Activated naive CD8-positive, alpha-beta T cell treated with anti-CD3 and anti-CD28 coated beads, Interleukin-2, amount 50 U/mL, for 24 hours (primary cell): Measurements from ENCODE around the gene NSD2.

Source experiments
- ATAC-seq: fragments of 150-1000 bp; cut with Tn5 transposase; one replicate; pipeline ENCODE4 v1.10.0; 2021
- DNase-seq: peaks from one replicate; pipeline ENCODE4 v3.0.0; 2021
- H3K27ac Mint-ChIP-seq: one replicate; pipeline ENCODE4 v1.8.0; 2021; ENCODE audit warnings: mild to moderate bottlenecking, mixed read lengths
- H3K27me3 Mint-ChIP-seq: one replicate; pipeline ENCODE4 v1.8.0; 2021; ENCODE audit warnings: mixed read lengths
- H3K36me3 Mint-ChIP-seq: one replicate; pipeline ENCODE4 v1.8.0; 2021; ENCODE audit warnings: low read depth, mixed read lengths
- H3K4me1 Mint-ChIP-seq: one replicate; pipeline ENCODE4 v1.8.0; 2021; ENCODE audit warnings: mixed read lengths
- H3K4me3 Mint-ChIP-seq: one replicate; pipeline ENCODE4 v1.8.0; 2021; ENCODE audit warnings: mild to moderate bottlenecking, moderate library complexity, mixed read lengths
- H3K9me3 Mint-ChIP-seq: one replicate; pipeline ENCODE4 v1.8.0; 2021; ENCODE audit warnings: mixed read lengths

Gene NSD2

DNA sequence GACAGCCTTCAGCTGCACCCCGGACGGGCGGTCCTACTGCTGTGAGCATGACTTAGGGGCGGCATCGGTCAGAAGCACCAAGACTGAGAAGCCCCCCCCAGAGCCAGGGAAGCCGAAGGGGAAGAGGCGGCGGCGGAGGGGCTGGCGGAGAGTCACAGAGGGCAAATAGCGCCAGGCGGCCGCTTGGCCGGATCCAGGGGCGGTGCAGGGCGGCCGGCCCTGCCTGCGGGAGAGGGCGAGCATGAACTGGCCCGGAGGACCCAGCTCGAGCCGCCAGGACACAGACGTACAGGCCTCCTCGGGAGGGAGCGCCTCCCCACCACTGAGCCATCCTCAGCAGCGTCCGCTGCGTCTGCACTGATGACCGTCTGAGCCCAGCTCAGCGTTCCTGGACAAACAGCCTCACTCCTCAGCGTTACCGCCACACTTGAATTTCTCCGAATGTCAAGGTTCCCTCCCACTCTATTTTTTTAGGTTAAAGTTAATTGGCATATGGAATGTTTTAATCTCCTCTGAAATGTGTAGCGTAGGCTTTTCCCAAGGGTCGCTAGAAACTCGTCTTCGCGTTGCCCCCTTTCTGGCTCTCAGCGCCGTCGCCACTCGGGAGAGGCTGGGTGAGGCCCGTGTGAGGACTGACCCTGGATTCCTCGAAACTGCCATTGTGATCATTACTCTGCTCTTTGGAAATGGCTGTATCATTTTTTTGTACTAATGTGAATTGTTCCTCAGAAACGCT is 107.7 kb downstream of the NSD2 start:
- Mint-ChIP-seq H3K9me3 (no peaks in the 10 kb centered on the region), H3K4me1 (no peaks in the 10 kb centered on the region), H3K4me3 (no peak overlapping the region), H3K27ac (peak overlapping the region; percentile 56), H3K27me3 (no peaks in the 10 kb centered on the region), H3K36me3 (peaks cover 54% of the 10 kb centered on the region)
- no peak for ATAC-seq
- DNase-seq: no peak

DNA sequence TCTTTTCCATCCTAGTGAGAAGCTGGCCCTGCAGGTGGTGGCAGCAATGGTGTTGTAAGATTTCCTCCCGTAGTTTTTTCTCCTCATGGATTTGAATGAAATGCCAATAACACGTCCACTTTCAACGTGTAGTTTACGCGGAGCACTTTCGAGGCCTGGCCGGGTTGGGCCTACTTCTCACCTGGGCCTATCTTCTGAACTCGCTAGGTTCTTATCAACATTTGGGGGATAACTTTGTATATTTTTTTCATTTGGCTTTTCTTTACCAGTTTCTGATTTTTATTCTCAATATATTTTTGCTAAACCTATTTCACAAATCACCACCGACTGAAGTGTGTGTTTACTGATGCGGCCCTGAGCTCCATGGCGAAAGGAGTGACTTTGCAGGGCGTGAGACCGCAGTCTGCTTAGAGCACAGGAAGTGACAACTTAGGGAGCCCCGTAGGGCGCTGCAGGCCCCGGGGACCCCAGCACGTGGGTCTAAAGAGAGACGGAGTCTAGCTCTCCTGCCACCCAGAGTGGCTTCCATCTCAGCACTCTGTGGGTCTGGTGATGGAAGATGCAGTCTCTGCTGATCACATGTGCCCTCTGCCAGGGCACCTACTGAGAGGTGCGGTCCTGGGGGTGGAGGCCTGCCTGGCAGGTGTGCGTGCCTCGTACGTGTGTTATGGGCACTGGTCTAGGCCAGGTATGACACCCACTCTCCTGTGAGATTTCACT is 108.4 kb downstream of the NSD2 start:
- H3K9me3 Mint-ChIP-seq: no peaks in the 10 kb centered on the region
- H3K4me1 Mint-ChIP-seq: peaks cover 3% of the 10 kb centered on the region
- DNase-seq: no peak
- no peaks in the 10 kb centered on the region for H3K27me3 Mint-ChIP-seq
- peak overlapping the region; percentile 25 for H3K27ac Mint-ChIP-seq
- peaks cover 47% of the 10 kb centered on the region for H3K36me3 Mint-ChIP-seq
- ATAC-seq: no peak
- H3K4me3 Mint-ChIP-seq: peak overlapping the region; percentile 10

DNA sequence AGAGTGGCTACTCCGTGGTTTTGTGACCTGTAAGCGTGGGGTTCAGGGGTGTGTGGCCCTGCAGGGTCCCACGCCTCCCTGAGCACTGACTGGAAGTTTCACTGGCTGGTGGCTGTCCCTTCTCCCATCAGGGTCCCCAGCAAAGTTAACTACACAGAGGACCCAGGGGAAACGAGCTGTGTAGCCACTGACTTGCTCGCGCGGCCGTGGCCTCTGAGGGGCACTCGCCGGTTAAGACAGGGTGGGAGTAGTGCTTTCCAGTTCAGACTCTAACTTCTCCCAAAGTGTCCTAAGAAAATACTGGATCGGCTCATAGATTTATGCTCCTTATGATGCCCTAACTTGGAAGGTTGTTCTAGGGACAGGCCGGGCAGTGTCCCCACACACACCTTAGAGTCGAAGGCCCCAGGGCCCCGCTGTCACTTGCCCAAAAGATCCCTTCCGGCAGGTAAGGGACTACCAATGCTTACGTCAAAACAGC is 109.4 kb downstream of the NSD2 start:
- H3K4me3 Mint-ChIP-seq: no peak overlapping the region
- H3K36me3 Mint-ChIP-seq: peaks cover 43% of the 10 kb centered on the region
- H3K9me3 Mint-ChIP-seq: no peaks in the 10 kb centered on the region
- H3K27ac Mint-ChIP-seq: no peak overlapping the region
- H3K27me3 Mint-ChIP-seq: no peaks in the 10 kb centered on the region
- DNase-seq: no peak
- no peak for ATAC-seq
- peaks cover 3% of the 10 kb centered on the region for H3K4me1 Mint-ChIP-seq

DNA sequence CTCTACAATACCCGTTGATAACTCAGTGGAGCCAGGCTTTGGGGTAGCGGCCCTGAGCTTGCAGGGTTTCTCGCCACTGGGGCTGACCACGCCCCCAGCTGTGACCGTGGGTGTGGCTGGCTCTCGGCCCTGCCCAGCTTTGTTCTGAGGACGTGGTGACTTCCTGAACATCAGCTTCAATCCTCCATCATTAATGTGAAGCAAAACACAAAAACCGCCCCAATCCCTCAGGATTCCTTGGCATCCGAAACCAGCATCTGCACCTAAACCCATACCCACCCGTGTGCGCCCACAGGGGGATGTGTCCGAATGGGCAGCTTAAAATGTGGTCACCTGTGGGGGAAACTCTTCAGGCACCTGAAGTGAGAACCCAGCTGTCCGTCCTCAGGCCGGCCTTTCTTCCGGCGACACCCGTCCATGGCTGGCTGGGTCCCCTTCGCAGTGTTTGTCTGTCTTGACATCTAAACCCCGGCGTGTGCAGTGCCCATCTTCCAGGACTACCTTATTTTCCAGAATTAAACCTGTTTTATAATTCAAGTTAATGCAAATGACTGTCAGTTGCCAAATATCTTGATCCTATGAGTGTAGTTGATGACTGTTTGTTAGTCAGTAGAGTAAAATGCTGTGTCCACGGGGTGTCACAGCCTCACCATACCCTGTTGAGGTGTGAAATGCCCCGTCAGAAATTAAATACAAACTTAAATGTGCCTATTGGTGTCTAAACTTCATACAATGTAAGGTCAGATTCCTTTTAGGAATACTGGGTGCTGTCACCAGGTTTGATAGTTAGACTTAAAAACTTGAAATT is 110.3 kb downstream of the NSD2 start:
- no peak for DNase-seq
- Mint-ChIP-seq H3K36me3 (peaks cover 35% of the 10 kb centered on the region), H3K4me3 (no peak overlapping the region), H3K27me3 (no peaks in the 10 kb centered on the region), H3K9me3 (no peaks in the 10 kb centered on the region), H3K4me1 (peaks cover 3% of the 10 kb centered on the region), H3K27ac (peak overlapping the region; percentile 4)
- no peak for ATAC-seq

DNA sequence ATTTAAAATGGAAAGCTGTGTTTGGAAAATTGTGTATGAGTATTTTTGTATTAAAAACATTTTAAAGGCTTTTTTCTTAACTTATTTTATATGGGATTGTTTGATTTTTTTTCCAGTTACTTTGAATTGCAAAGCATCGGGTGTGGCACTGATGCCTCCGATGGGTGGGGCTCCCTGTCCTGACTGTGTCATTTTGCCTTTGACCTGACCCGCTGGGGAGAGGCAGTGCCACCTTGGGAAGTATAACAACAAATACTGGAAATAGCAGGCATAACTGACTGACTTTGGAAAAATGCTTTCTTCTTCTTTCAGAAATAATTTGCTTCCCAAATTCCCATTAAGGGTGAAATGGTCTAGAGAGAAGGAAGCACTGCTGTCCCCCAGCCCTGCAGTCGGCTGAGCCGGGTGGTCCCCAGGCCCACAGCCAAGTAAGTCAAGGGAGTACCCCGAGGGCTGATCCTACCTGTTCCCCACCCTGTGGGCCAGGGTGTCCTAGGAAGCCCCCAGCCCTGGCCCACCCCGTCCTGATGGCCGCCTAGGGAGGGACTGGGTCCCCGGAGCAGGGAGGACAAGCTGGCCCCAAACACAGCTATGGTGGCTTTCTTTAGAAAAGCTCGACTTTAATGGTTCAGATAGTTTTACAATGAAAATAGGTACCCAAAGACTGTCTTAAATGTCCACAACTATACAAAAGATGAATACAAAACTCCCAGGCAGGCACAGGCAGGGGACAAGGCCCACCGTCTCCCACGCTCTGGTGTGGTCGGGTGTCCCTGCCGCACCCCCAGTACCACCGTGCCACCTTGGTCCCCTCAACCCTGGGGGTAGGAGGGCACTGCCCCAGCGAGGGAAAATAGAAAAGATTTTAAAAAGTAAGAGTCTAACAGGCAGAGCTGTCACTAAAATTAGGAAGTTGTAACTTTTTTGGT is 111.2 kb downstream of the NSD2 start:
- DNase-seq (no peak), ATAC-seq (no peak)
- Mint-ChIP-seq H3K27me3 (no peaks in the 10 kb centered on the region), H3K4me1 (peaks cover 3% of the 10 kb centered on the region), H3K27ac (no peak overlapping the region), H3K36me3 (peaks cover 30% of the 10 kb centered on the region), H3K9me3 (no peaks in the 10 kb centered on the region), H3K4me3 (no peak overlapping the region)

DNA sequence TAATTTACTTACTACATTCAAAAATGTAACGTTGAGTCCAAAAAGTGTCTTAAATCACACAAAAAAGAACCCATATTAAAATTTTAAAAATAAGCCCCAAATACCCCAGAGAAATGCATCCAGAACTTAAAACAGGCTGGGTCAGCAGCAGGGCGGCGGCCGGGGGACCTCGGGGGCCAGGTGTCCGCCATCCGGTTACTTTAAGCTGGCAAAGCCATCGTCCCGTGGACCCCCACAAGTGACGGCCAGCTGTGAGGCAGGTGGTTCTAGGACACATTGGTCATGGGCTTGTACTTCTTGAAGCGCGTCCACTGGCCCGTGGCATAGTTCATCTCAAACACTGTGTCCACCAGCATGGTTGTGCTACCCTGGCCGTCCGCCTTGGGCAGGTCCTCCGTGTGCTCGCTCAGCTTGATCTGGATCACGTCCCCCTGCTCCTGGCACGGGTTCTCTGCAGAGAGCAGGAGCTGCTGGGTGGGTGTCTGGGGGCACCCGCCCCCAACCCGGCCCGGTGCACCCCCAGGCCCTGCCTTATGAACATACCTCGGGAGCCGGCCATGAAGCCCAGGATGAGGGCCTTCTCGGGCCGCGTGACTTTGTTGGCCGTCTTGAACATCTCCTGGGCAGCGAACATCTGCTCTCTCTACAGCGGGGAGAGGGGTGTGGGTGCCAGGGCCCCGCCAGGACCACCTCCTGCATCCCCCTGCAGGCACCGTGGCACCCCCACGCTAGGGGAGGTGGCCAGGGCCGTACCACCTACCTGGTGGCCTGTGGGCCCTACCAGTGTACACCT is 112.1 kb downstream of the NSD2 start:
- ATAC-seq (no peak), DNase-seq (no peak)
- Mint-ChIP-seq H3K27ac (no peak overlapping the region), H3K4me1 (peaks cover 3% of the 10 kb centered on the region), H3K27me3 (no peaks in the 10 kb centered on the region), H3K36me3 (peaks cover 26% of the 10 kb centered on the region), H3K9me3 (no peaks in the 10 kb centered on the region), H3K4me3 (no peak overlapping the region)

DNA sequence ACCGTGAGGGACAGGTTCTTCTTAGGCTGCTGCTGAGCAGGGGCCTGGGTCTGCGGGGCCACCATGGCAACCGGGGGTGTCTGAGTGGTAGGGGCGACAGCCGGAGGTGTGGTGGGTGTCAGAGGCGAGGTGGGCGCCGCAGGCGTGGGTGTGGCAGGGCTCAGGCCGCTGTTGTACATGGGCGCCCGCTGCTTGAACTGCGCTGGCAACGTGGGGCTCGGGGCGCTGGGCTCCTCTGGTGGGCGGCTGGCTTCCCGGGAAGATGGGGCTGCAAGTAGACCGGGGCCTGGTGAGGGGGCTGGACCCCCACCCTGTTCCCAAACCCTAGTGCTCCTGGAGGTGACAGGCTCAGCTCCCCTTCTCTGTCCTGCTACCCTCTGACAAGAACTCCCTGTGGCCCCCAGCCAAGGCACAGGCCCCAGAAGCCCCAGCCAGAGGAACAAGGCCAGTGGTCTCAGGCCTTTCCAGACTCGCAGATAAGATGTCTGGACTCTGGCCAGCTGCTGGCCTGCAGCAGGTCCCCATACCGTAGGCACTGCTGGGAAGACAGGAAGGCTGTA is 112.7 kb downstream of the NSD2 start:
- peaks cover 23% of the 10 kb centered on the region for H3K36me3 Mint-ChIP-seq
- ATAC-seq: no peak
- H3K9me3 Mint-ChIP-seq: no peaks in the 10 kb centered on the region
- no peaks in the 10 kb centered on the region for H3K27me3 Mint-ChIP-seq
- H3K4me1 Mint-ChIP-seq: peaks cover 3% of the 10 kb centered on the region
- no peak overlapping the region for H3K4me3 Mint-ChIP-seq
- DNase-seq: no peak
- no peak overlapping the region for H3K27ac Mint-ChIP-seq

DNA sequence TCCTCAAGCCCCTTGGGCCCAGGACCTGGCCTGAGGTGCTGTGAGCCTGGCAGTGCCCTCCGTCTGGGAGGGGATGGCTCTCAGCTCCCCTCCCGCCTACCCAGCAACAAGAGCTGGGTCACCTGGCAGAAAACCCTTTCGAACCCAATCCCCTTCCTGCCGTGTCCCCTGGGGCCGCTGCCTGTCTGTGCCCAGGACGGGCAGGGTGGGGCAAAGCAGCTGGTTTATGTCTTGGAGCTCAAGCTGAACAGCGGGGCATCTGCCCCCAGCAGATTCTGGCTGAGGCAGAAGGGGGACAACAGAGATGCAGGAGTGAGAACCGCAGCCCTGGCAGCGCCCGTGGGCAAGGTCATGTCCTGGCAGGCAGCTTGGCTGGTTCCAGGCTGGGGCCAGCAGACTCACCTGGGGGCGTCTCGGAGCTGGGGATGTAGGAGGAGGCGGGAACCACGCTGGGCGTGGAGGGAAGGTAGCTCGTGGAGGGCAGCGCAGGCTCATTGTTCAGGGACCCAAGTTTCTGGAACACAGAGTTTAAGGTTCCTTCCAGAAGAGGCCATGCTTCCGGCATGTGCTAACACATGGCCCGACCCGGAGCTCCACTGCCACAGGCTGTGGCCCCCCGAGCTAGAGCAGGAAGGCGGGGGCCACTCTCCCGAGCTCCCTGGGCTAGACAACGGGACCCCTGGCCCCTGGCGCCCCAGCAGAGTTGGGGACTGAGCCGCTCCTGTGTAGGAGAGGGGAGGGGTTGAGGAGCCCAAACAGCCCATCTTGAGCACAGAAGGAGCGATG is 113.4 kb downstream of the NSD2 start:
- Mint-ChIP-seq H3K4me3 (peak overlapping the region; percentile 29), H3K27ac (no peak overlapping the region)

DNA sequence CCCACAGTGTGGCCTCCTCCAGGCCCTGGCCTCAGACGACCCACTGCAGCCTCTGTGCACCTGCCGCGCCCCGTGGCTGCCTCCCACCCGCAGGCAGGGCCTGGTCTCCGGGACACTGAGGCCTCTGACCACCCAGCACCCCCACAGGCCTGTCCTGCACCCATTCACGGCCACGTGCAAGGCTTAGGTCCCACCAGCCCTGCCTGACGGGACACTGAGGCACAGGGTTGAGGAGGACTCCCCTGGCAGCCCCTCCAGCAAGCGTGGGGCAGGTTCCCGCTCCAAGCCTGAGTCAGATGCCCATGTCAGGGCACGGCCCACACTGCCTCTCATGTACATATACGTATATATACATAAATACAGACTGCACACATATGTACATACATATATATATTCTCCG is 114.1 kb downstream of the NSD2 start:
- Mint-ChIP-seq H3K9me3 (no peaks in the 10 kb centered on the region), H3K36me3 (peaks cover 15% of the 10 kb centered on the region), H3K4me1 (peaks cover 3% of the 10 kb centered on the region), H3K27ac (no peak overlapping the region), H3K4me3 (no peak overlapping the region), H3K27me3 (no peaks in the 10 kb centered on the region)
- no peak for DNase-seq
- peak; percentile 5 for ATAC-seq

More for the DNA sequence above, 113.4 kb downstream of the NSD2 start:
- ATAC-seq (no peak), DNase-seq (no peak)
- H3K9me3 Mint-ChIP-seq: no peaks in the 10 kb centered on the region
- peaks cover 16% of the 10 kb centered on the region for H3K36me3 Mint-ChIP-seq
- H3K4me1 Mint-ChIP-seq: peaks cover 3% of the 10 kb centered on the region
- H3K27me3 Mint-ChIP-seq: no peaks in the 10 kb centered on the region

DNA sequence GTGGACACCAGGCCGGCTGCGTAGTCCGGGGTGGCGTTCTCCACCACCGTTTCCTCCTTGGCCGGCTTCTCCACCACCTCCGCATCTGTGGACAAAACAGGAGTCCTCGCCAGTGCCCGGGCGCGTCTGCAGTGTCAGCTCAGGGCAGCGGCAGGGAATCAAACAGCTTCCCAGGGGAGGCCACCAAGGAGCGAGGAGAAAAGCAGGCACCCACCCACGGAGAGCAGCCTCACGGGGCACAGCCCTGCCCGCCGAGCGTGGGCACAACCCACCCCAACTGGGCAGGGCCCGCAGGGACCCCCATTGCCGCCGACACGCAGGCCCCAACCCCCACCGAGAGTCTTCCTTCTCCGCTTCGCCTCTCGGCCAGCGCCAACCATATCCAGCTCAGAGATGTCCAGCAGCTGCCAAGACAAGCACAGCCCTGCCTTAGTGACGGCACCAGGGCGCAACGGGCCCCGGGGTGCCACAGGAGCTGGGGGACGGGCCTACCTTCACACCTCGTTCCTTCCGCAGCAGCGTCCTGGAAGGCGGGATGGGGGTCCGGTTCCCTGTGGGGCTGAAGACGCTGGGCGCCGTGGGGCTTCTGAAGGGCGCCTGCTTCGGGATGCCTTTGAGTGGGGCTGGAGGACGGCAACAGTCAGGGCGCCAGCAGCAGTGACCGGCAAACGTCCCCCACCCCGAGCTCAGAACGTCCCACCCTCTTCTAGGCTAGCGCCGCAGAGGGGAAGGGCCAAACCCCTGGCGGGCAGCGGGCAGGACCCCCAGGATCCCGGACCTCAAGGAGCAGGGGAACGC is 114.8 kb downstream of the NSD2 start:
- no peaks in the 10 kb centered on the region for H3K9me3 Mint-ChIP-seq

DNA sequence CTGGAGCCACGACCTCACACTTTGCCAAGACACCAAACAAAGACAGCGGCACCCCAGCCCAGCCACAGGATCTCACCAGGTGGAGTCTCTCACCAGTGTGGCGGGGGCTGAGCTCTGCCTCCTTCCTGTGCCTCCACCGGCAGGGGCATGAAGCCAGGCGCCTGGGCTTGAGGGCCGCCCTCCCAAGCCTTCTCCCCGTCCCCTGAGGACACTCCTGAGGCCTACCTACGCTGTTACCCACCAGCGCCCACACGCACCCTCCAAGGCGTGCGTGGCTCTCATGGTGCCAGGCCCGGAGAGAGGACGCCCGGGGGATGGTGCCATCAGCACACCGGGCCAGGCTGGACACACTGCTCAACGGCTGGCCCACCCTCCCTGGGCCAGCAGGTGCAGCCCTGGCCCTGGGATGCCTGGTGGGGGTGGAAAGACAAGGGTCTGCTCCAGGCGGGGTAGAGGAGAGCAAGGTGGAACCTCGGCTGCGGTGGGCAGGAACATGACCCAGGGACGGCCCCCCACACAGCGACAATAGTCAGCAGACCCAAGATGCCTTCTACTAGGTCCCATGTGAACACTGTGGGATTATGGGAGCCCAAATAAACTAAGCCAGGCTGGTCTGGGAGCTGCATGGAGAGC is 115.5 kb downstream of the NSD2 start:
- H3K4me3 Mint-ChIP-seq: no peak overlapping the region
- H3K27ac Mint-ChIP-seq: no peak overlapping the region
- H3K36me3 Mint-ChIP-seq: peaks cover 9% of the 10 kb centered on the region
- H3K27me3 Mint-ChIP-seq: no peaks in the 10 kb centered on the region
- no peaks in the 10 kb centered on the region for H3K9me3 Mint-ChIP-seq
- peaks cover 3% of the 10 kb centered on the region for H3K4me1 Mint-ChIP-seq
- ATAC-seq (no peak), DNase-seq (no peak)

More for the DNA sequence above, 114.8 kb downstream of the NSD2 start:
- Mint-ChIP-seq H3K36me3 (peaks cover 12% of the 10 kb centered on the region), H3K4me3 (no peak overlapping the region), H3K27ac (no peak overlapping the region), H3K27me3 (no peaks in the 10 kb centered on the region), H3K4me1 (peaks cover 3% of the 10 kb centered on the region)
- ATAC-seq (no peak), DNase-seq (no peak)
